HEK293T (cell line): ENCODE results near the gene UAP1L1.

Experiments
- CTCF ChIA-PET: fragments of 350-600 bp; formaldehyde crosslinking; extraction: SDS; loops from one replicate; lab custom pipeline; 2021; ENCODE audit warnings: antibody characterized with exemption, inconsistent platforms; lab: Yijun Ruan, JAX
- POLR2A ChIA-PET: fragments of 350-600 bp; formaldehyde crosslinking; extraction: SDS; loops from one replicate; lab custom pipeline; 2020; ENCODE audit warnings: antibody characterized with exemption, inconsistent platforms; lab: Yijun Ruan, JAX
- DNase-seq: peaks from one replicate; pipeline ENCODE4 v3.0.0; 2012; ENCODE audit warnings: mixed read lengths; ENCODE audit errors: extremely low spot score
- ARNT ChIP-seq: fragments of 450-650 bp; IDR thresholded peaks from 2 replicates; pipeline ENCODE4 v1.6.1; 2017; ENCODE audit warnings: mild to moderate bottlenecking
- BHLHE40 ChIP-seq: fragments of 450-650 bp; IDR thresholded peaks from 2 replicates; pipeline ENCODE4 v1.6.1; 2016; ENCODE audit warnings: mild to moderate bottlenecking, moderate library complexity, borderline replicate concordance
- CTBP1 ChIP-seq: fragments of 450-650 bp; IDR thresholded peaks from 2 replicates; pipeline ENCODE4 v1.6.1; 2016; ENCODE audit warnings: borderline replicate concordance
- ELF4 ChIP-seq: fragments of 450-650 bp; IDR thresholded peaks from 2 replicates; pipeline ENCODE4 v1.6.1; 2017; ENCODE audit warnings: antibody characterized with exemption
- FOXA1 ChIP-seq: fragments of 450-650 bp; IDR thresholded peaks from 2 replicates; pipeline ENCODE4 v1.6.1; 2016; ENCODE audit warnings: mild to moderate bottlenecking
- FOXK2 ChIP-seq: fragments of 450-650 bp; IDR thresholded peaks from 2 replicates; pipeline ENCODE4 v1.6.1; 2016; ENCODE audit warnings: mild to moderate bottlenecking
- FOXM1 ChIP-seq: fragments of 450-650 bp; IDR thresholded peaks from 2 replicates; pipeline ENCODE4 v1.6.1; 2017; ENCODE audit warnings: mild to moderate bottlenecking, borderline replicate concordance
- HDGF ChIP-seq: fragments of 450-650 bp; IDR thresholded peaks from 2 replicates; pipeline ENCODE4 v1.6.1; 2017; ENCODE audit warnings: antibody characterized with exemption, borderline replicate concordance
- L3MBTL2 ChIP-seq: fragments of 450-650 bp; conservative IDR thresholded peaks from 2 replicates; pipeline ENCODE4 v1.6.1; 2016; ENCODE audit warnings: mild to moderate bottlenecking
- LEF1 ChIP-seq: fragments of 450-650 bp; IDR thresholded peaks from 2 replicates; pipeline ENCODE4 v1.6.1; 2017; ENCODE audit warnings: mild to moderate bottlenecking, borderline replicate concordance
- NFRKB ChIP-seq: fragments of 450-650 bp; IDR thresholded peaks from 2 replicates; pipeline ENCODE4 v1.6.1; 2016; ENCODE audit warnings: mild to moderate bottlenecking, moderate library complexity
- SP1 ChIP-seq: fragments of 450-650 bp; IDR thresholded peaks from 2 replicates; pipeline ENCODE4 v1.6.1; 2017
- SUZ12 ChIP-seq: fragments of 450-650 bp; IDR thresholded peaks from 2 replicates; pipeline ENCODE4 v1.6.1; 2016; ENCODE audit warnings: mild to moderate bottlenecking
- TARDBP ChIP-seq: fragments of 450-650 bp; IDR thresholded peaks from 2 replicates; pipeline ENCODE4 v1.6.1; 2016
- ZNF384 ChIP-seq: fragments of 450-650 bp; IDR thresholded peaks from 2 replicates; pipeline ENCODE4 v1.6.1; 2016
- TF ChIP-seq, protein P1 (sequence below): fragments of 450-650 bp; IDR thresholded peaks from 2 replicates; pipeline ENCODE4 v1.6.1; 2016

The UAP1L1 gene

DNA sequence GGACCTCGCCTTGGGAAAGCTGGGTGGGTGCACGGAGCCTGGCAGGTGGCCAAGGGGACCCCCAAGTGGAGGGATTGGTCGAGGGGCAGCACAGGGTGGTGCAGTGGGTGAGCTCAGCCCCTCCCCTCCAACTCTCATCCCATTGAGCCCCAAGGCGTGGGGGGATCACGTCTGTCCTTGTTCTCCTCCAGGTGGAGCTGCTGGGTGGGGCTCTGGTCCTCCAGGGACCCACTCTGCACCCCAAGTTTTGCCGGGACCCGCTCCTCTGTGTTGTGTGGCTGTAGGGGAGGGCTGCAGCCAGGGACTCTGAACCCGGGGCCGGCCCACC, 41.8 kb upstream of the UAP1L1 start:
- DNase-seq, result no peak
- ChIA-PET POLR2A (interaction anchor here (0.9 to 3.0 kb wide), 4 partner anchors 42 to 138 kb away, joined by 3 to 14 read pairs (median 3); partner anchors contain the start of gene MAN1B1), CTCF (interaction anchor here (0.5 to 2.5 kb wide), 17 partner anchors 9 to 249 kb away, joined by 3 to 45 read pairs (median 4); partner anchors contain the start of genes AJM1 and NPDC1)
- TF ChIP-seq NFRKB (no peak), FOXK2 (no peak), ZNF384 (no peak), ELF4 (no peak), L3MBTL2 (no peak)
- TF ChIP-seq, protein P1, sequence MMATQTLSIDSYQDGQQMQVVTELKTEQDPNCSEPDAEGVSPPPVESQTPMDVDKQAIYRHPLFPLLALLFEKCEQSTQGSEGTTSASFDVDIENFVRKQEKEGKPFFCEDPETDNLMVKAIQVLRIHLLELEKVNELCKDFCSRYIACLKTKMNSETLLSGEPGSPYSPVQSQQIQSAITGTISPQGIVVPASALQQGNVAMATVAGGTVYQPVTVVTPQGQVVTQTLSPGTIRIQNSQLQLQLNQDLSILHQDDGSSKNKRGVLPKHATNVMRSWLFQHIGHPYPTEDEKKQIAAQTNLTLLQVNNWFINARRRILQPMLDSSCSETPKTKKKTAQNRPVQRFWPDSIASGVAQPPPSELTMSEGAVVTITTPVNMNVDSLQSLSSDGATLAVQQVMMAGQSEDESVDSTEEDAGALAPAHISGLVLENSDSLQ, result no peak

- no peak for TF ChIP-seq NFRKB
- no peak for TF ChIP-seq FOXK2
- no peak for TF ChIP-seq HDGF
- TF ChIP-seq TARDBP, result no peak
- no peak for TF ChIP-seq FOXA1
- TF ChIP-seq ZNF384, result no peak
- TF ChIP-seq SP1, result no peak
- TF ChIP-seq CTBP1, result no peak
- TF ChIP-seq SUZ12, result no peak
- CTCF ChIA-PET, result interaction anchor here (0.5 to 2.5 kb wide), 11 partner anchors 8 to 181 kb away, joined by 3 to 45 read pairs (median 4); partner anchors contain the start of gene NPDC1
- DNase-seq, result no peak
- POLR2A ChIA-PET, result interaction anchor here (3.0 kb wide), 1 partner anchor 87 kb away, joined by 14 read pairs; no protein-coding TSS in a partner anchor
Measured at GRCh38 chr9:137035937-137036336, 41.4 kb upstream of the UAP1L1 start.

GRCh38 chr9:137037035-137037434, 40.3 kb upstream of the UAP1L1 start:
- TF ChIP-seq TARDBP, result no peak
- no peak for TF ChIP-seq HDGF
- TF ChIP-seq, protein P1, result no peak
- TF ChIP-seq L3MBTL2, result no peak
- no peak for DNase-seq
- ChIA-PET CTCF (interaction anchor here (0.6 to 1.6 kb wide), 2 partner anchors 28 to 89 kb away, joined by 3 to 7 read pairs; no protein-coding TSS in a partner anchor), POLR2A (interaction anchor here (0.6 to 3.0 kb wide), 2 partner anchors 83 to 88 kb away, joined by 3 to 14 read pairs; no protein-coding TSS in a partner anchor)

GRCh38 chr9:137037483-137037882, 39.8 kb upstream of the UAP1L1 start:
- CTCF ChIA-PET, result interaction anchor here (0.6 to 1.6 kb wide), 2 partner anchors 28 to 89 kb away, joined by 3 to 7 read pairs; no protein-coding TSS in a partner anchor
- TF ChIP-seq ARNT, result no peak
- POLR2A ChIA-PET, result interaction anchor here (3.0 kb wide), 1 partner anchor 88 kb away, joined by 14 read pairs; no protein-coding TSS in a partner anchor
- DNase-seq, result no peak

DNA sequence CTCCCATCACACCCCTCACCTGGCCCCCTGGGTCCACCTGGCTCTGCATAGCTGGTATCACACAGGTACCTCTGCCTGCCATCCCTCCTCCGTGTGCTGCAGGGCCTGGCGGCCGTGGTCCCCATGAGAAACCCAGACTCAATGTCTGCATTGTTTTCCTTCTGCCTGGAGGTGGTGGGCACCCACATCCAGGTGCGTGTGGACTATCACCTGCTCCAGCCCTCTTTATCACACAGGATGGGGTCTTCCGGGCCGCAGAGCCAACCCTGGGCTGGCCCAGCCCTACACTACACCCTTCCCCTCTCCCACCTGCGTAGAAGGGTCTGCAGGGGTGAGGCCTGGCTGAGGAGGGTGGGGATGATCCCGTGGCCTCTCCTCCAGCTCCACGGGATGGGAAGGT, 38.4 kb upstream of the UAP1L1 start:
- TF ChIP-seq, protein P1, result no peak
- no peak for TF ChIP-seq LEF1
- TF ChIP-seq ELF4, result no peak
- TF ChIP-seq L3MBTL2, result no peak
- no peak for TF ChIP-seq ARNT
- TF ChIP-seq CTBP1, result no peak
- no peak for TF ChIP-seq ZNF384
- TF ChIP-seq FOXA1, result no peak
- no peak for TF ChIP-seq SUZ12
- TF ChIP-seq TARDBP, result no peak
- CTCF ChIA-PET, result no interaction called here
- DNase-seq, result no peak
- POLR2A ChIA-PET, result no interaction called here

DNA sequence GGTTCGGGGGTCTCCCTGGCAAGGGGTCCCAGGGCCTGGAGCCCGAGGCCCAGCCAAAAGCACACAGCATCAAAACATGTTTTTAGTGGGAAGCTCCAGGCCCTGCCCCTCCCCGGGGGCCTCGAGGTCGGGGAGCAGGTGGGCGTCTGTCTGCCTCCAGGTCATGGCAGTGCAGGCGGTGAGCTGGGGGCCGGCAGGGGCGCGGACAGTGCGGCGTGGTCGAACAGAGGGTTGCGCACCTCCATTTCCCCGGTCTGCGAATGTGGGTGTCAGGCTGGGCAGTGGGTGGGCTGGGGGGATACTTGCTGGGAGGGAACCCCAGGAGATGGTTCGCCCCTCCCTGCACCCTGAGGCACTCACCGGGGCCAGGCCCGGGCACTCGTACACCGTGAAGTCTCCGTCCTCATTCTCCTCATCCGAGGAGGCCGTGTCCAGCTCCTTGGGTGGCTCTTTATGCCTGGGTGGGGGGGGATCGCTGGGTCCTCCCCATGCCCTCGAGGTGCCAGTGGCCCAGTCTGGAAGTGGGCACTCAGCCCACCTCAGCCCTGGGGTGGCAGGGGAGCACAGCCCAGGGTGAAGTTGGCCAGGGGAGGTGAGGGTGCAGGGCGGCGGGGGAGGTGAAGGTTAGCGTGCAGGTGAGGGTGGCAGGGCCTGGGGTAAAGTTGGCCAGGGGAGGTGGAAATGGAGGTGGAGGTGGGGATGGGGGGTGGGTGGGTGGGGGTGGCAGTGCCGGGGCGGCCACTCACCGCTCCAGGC, 37.5 kb upstream of the UAP1L1 start:
- TF ChIP-seq ARNT (no peak), FOXK2 (no peak), BHLHE40 (no peak), SP1 (no peak), HDGF (no peak), CTBP1 (no peak), TARDBP (no peak), ZNF384 (no peak), FOXM1 (no peak), FOXA1 (no peak), NFRKB (no peak), ELF4 (no peak), L3MBTL2 (no peak), LEF1 (no peak), SUZ12 (no peak)
- TF ChIP-seq, protein P1, result no peak
- CTCF ChIA-PET, result no interaction called here
- DNase-seq, result no peak
- POLR2A ChIA-PET, result no interaction called here
